ENCODE data around the gene POLE. TPM values are rescaled to one million over a fixed set of nuclear protein-coding genes. Genes with fewer than 3 reads are reported as not detected.

Gene POLE
- polyA plus RNA-seq, 6 donors from 2014 or later, result 1.7 to 8.2 (median 2.6) TPM; not detected in 1

Other genes with a start within 250 kb of the POLE start
- gene FBRSL1, start 197.2 kb downstream of the POLE start, polyA plus RNA-seq (ENCODE audit: low read depth in 6 of 6), result 1 to 10 TPM in 5 of 6 donors, under 1 TPM in 1; 0.60 to 5.8 (median 2.9) TPM
- gene LRCOL1, start 76.8 kb downstream of the POLE start, polyA plus RNA-seq (ENCODE audit: low read depth in 6 of 6), result not detected
- gene P2RX2, start 68.6 kb downstream of the POLE start, polyA plus RNA-seq (ENCODE audit: low read depth in 6 of 6), result not detected
- gene PXMP2, start 245 bp upstream of the POLE start, polyA plus RNA-seq (ENCODE audit: low read depth in 6 of 6), result 10 to 100 TPM in 1 of 6 donors, 1 to 10 TPM in 5; 6.2 to 10.4 (median 7.9) TPM
- 10 to 100 TPM; 13.0 to 34.0 (median 23.8) TPM for gene PGAM5, start 23.5 kb upstream of the POLE start, polyA plus RNA-seq (ENCODE audit: low read depth in 6 of 6)
- 10 to 100 TPM; 17.4 to 41.3 (median 27.8) TPM for gene ANKLE2, start 74.5 kb upstream of the POLE start, polyA plus RNA-seq (ENCODE audit: low read depth in 6 of 6)
- gene GOLGA3, start 141.5 kb upstream of the POLE start, polyA plus RNA-seq (ENCODE audit: low read depth in 6 of 6), result 10 to 100 TPM in 1 of 6 donors, 1 to 10 TPM in 4, under 1 TPM in 1; 0.17 to 13.6 (median 4.8) TPM
- 10 to 100 TPM; 15.3 to 27.8 (median 21.1) TPM for gene CHFR, start 200.3 kb upstream of the POLE start, polyA plus RNA-seq (ENCODE audit: low read depth in 6 of 6)

Data from naive B cell (primary cell).